ENCODE data around the gene SDF2. TPM values are rescaled to one million over a fixed set of nuclear protein-coding genes. Genes with fewer than 3 reads are reported as not detected.

The SDF2 gene
- total and polyA plus RNA-seq, 12 donors = 16.8 to 54.7 (median 29.9) TPM

DNA sequence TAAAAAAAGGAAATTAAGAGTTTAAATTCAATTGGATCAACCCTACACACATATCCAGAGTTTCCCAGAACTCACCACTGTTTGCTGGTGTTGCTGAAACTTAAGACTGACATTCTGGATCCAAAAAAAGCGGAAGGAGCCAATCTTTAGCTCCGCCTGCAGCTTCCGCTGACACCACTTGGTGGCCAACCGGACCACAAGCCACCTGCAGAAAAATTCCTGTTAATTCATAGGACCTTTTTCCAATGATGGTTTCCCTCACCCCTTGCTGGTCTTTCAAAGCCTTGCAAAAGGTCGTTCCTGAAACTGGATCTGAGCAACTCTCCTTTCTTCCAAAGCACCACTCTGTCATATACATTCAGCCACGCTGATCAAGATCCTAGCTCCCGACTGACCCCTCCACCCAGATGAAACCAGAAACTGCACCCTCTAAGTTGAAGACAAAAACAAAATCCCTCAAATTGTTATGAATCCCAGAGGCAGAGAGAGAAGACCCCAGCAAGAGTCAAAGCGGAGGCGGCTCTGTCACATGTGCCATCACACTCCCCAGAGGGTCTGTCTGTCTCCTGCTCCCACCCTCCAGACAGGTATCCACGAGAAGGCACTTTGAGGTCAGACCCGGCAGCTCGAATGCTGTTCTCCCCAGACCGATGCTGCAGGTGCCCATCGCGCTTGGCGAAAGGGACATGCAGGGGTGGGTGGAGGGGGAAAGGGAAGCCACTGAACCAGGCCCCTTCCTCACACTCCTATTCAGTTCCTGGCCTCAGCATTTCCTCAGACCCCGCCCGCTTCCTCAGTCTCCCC is 17.5 kb downstream of the SDF2 start:
- intact Hi-C loops (cut with DNase I) = no loop called here
- H3K27ac ChIP-seq = peak overlapping the region; percentile 87 to 98 (median 94)
- TF ChIP-seq, protein P1, sequence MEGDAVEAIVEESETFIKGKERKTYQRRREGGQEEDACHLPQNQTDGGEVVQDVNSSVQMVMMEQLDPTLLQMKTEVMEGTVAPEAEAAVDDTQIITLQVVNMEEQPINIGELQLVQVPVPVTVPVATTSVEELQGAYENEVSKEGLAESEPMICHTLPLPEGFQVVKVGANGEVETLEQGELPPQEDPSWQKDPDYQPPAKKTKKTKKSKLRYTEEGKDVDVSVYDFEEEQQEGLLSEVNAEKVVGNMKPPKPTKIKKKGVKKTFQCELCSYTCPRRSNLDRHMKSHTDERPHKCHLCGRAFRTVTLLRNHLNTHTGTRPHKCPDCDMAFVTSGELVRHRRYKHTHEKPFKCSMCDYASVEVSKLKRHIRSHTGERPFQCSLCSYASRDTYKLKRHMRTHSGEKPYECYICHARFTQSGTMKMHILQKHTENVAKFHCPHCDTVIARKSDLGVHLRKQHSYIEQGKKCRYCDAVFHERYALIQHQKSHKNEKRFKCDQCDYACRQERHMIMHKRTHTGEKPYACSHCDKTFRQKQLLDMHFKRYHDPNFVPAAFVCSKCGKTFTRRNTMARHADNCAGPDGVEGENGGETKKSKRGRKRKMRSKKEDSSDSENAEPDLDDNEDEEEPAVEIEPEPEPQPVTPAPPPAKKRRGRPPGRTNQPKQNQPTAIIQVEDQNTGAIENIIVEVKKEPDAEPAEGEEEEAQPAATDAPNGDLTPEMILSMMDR (IDR thresholded peaks at IDR 0.05) = peak in 7 of 9 donors; percentile 11 to 57 (median 44)
- H3K9me3 ChIP-seq = no peaks in the 10 kb centered on the region
- H3K27me3 ChIP-seq = no peaks in the 10 kb centered on the region
- H3K4me3 ChIP-seq = peak overlapping the region; percentile 68 to 97 (median 94)
- peak in 6 of 8 donors; percentile 1 to 13 (median 3) for ATAC-seq
- H3K4me1 ChIP-seq = peaks cover 15 to 58% (median 46%) of the 10 kb centered on the region in 9 donors
- 0 to 1% methylated on average over 18 of the region's 18 CpGs for WGBS, 2 donors
- H3K36me3 ChIP-seq = peaks cover 0 to 63% (median 38%) of the 10 kb centered on the region in 9 donors
- DNase-seq = peak; percentile 18 to 21

DNA sequence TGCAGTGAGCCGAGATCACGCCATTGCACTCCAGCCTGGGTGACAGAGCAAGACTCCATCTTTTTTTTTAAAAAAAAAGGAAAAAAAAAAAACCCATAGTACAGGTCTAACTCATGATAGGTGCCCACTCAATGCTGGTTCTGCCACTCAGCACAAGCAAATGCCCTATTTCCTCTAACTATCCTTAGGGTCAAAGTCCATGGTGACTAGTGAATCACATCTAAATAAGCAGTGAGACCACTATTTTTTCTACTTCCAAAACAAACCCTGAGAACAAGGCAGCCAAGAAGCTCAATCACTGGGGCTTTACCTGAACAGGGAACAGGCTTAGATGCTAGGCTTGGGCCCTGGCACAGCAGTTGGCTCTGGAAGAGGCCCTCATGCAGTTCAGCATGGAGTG is 20.1 kb downstream of the SDF2 start:
- ATAC-seq (no peak), DNase-seq (no peak)
- TF ChIP-seq, protein P1 (IDR thresholded peaks at IDR 0.05) = no peak
- no peaks in the 10 kb centered on the region for H3K27me3 ChIP-seq
- H3K4me1 ChIP-seq = peaks cover 15 to 39% (median 29%) of the 10 kb centered on the region in 9 donors
- H3K4me3 ChIP-seq = no peak overlapping the region
- intact Hi-C loops (cut with DNase I) = no loop called here
- H3K9me3 ChIP-seq = no peaks in the 10 kb centered on the region
- H3K27ac ChIP-seq = no peak overlapping the region
- H3K36me3 ChIP-seq = peaks cover 7 to 71% (median 58%) of the 10 kb centered on the region in 9 donors
- 96 to 98% methylated on average over 2 of the region's 2 CpGs for WGBS, 2 donors

DNA sequence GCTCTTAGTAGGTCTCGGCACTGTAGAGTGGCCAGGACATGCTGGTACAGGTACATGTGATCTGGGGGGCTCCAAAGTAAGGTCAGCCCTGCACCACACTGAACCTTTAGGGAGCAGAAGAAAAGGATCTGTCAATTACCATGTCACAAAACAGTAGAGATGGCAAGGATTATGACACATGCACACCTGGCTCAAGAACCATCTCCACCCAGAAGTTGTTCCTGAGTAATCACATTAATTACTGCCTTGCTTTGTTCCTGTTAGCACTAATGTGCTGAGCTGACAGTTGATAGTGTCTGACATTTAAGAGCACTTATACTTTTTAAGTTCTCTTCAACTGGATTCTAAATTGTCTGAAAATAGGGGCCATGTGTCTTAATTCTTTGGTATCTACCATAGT is 26.2 kb downstream of the SDF2 start:
- ATAC-seq (no peak), DNase-seq (no peak)
- no peaks in the 10 kb centered on the region for H3K27me3 ChIP-seq
- no peaks in the 10 kb centered on the region for H3K9me3 ChIP-seq
- WGBS, 2 donors = 91 to 95% methylated on average over 1 of the region's 1 CpG
- H3K27ac ChIP-seq = no peak overlapping the region
- intact Hi-C loops (cut with DNase I) = no loop called here
- H3K36me3 ChIP-seq = peaks cover 11 to 100% (median 98%) of the 10 kb centered on the region in 9 donors
- H3K4me1 ChIP-seq = no peaks in the 10 kb centered on the region
- no peak overlapping the region for H3K4me3 ChIP-seq
- TF ChIP-seq, protein P1 (IDR thresholded peaks at IDR 0.05) = no peak

DNA sequence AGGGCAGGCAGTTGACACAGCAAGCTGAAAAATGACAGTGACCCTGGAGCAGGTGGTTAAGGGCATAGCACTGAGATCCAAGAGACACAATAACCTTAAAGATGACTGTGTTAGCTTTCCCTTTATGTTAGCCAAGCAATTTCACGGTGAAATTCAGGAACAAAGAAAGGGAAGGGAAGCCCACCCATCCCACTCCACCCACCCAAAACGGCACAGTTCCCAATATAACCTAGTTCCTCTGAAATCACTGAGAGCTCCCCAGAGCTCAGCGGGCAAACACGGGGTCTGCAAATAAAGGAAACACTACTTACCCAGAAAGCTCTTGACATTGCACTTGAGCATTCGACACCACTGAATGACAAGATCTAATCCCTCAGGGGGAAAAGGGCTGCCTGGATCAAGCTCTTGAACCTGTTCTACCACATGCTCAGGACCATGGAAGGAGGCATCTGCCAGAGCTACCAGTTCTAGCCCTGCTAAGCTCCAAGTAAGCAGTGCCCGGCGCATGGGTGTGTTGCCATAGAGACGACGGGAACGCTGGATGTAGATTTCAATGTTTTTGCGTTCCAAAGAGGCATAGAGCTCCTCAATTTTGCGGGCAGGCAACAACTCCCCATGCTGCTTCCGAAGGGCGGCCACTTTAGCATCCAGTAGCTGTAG is 27.4 kb downstream of the SDF2 start:
- Histone ChIP-seq H3K4me1 (no peaks in the 10 kb centered on the region), H3K36me3 (peaks cover 11 to 100% (median 94%) of the 10 kb centered on the region in 9 donors), H3K27me3 (no peaks in the 10 kb centered on the region), H3K4me3 (no peak overlapping the region), H3K9me3 (no peaks in the 10 kb centered on the region), H3K27ac (no peak overlapping the region)
- ATAC-seq = no peak
- intact Hi-C loops (cut with DNase I) = no loop called here
- no peak for DNase-seq
- WGBS, 2 donors = 82 to 86% methylated on average over 14 of the region's 14 CpGs
- TF ChIP-seq, protein P1 (IDR thresholded peaks at IDR 0.05) = no peak
